Activated CD4-positive, CD25-positive, alpha-beta regulatory T cell (primary cell): ENCODE measurements around the gene BNIP2.
A peak's percentile ranks its signal among the peaks of the same experiment; 100 is the strongest.
"Not testable (repeated sequence)": the region's sequence is repeated elsewhere in the genome, so short reads cannot be mapped to it uniquely, and the experiment has no call there.

ENCODE experiments used
- DNase-seq, 4 experiments: peaks; one replicate each; lab custom pipeline; 2025; lab: John Stamatoyannopoulos, UW

The BNIP2 gene

GRCh38 chr15:59687836-59688235 lies 1.3 kb downstream of the BNIP2 start:
- no peak for DNase-seq

GRCh38 chr15:59686389-59686788 lies 2.7 kb downstream of the BNIP2 start:
- no peak for DNase-seq

GRCh38 chr15:59685737-59686297 lies 3.3 kb downstream of the BNIP2 start:
- no peak for DNase-seq

GRCh38 chr15:59680870-59681269 lies 8.2 kb downstream of the BNIP2 start:
- DNase-seq, result no peak

GRCh38 chr15:59680346-59680745 lies 8.8 kb downstream of the BNIP2 start:
- DNase-seq, result no peak

GRCh38 chr15:59678620-59679019 lies 10.5 kb downstream of the BNIP2 start:
- no peak for DNase-seq

- DNase-seq, result no peak
These were observed 10.9 kb downstream of the BNIP2 start for GRCh38 chr15:59678172-59678571.

GRCh38 chr15:59676565-59676964 lies 12.6 kb downstream of the BNIP2 start:
- DNase-seq, result no peak

- DNase-seq, result no peak
These were observed 14.7 kb downstream of the BNIP2 start for GRCh38 chr15:59674361-59674877.

GRCh38 chr15:59668556-59668955 lies 20.6 kb downstream of the BNIP2 start:
- DNase-seq, result no peak

- DNase-seq, result no peak
These were observed 26.9 kb downstream of the BNIP2 start for GRCh38 chr15:59662260-59662659.

- DNase-seq, result no peak
These were observed 29.8 kb downstream of the BNIP2 start for GRCh38 chr15:59659366-59659765.

- DNase-seq, result no peak
These were observed 31.4 kb downstream of the BNIP2 start for GRCh38 chr15:59657635-59658125.

- DNase-seq, result peak; percentile 81 to 86 (median 83)
These were observed 32.1 kb downstream of the BNIP2 start, which contains the start of gene GTF2A2 for GRCh38 chr15:59656897-59657634. GTF2A2 (minus strand) TSS chr15:59657515; CDS start chr15:59652277, 5,238 bp downstream.

GRCh38 chr15:59654046-59654445 lies 35.1 kb downstream of the BNIP2 start:
- DNase-seq, result no peak

GRCh38 chr15:59649603-59650002 lies 39.5 kb downstream of the BNIP2 start:
- no peak for DNase-seq

GRCh38 chr15:59647085-59647484 lies 42.0 kb downstream of the BNIP2 start:
- DNase-seq, result no peak

GRCh38 chr15:59646277-59646676 lies 42.8 kb downstream of the BNIP2 start:
- DNase-seq, result no peak

- DNase-seq, result not testable (repeated sequence)
These were observed 43.3 kb downstream of the BNIP2 start for GRCh38 chr15:59645812-59646211.

- DNase-seq, result no peak
These were observed 44.4 kb downstream of the BNIP2 start for GRCh38 chr15:59644756-59645155.

- no peak for DNase-seq
These were observed 46.8 kb downstream of the BNIP2 start for GRCh38 chr15:59642351-59642750.

- DNase-seq, result not testable (repeated sequence)
These were observed 51.6 kb downstream of the BNIP2 start for GRCh38 chr15:59637507-59637906.

GRCh38 chr15:59636184-59636583 lies 52.9 kb downstream of the BNIP2 start:
- no peak for DNase-seq
